ENCODE data around the gene KANSL3.

DNA sequence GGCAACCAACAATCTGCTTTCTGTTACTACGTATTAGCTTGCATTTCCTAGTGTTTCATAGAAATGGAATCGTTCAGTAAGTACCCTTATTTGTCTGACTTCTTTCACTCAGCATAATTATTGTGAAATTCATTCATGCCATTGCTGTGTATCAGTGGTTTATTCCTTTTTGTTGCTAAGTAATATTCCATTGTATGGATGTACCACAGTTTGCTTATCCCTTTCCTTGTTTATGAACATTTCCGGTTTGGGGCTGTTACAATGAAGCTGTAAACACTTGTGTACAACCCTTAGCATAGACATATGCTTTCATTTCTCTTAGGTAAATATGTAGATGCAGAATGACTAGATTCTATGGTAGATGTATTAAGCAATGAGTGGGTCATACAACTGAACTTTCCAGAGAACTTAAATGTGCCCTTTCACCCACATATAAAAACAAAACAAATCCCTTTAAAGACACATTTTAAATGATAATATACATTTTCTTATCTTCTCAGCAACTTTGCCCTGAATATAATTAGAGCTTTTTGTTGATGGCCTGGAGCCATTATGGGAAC lies 26.3 kb upstream of the KANSL3 start:
- TF ChIP-seq EZH2 (IDR thresholded peaks at IDR 0.05; ENCODE audit: insufficient read depth, poor library complexity, severe bottlenecking) (no peak), EZH2phosphoT487 (IDR thresholded peaks at IDR 0.05; ENCODE audit: insufficient read depth, low read depth) (no peak)
